HAP-1 (cell line): ENCODE data around the gene SNX4.
"Not testable (repeated sequence)": the region's sequence is repeated elsewhere in the genome, so short reads cannot be mapped to it uniquely, and the experiment has no call there.

Experiments used
- DNase-seq, 2 experiments: peaks; one replicate each; pipeline ENCODE4 v3.0.0-alpha.2; 2016 to 2020; ENCODE audit warnings: low spot score in 2 of 2
- H3K27me3 ChIP-seq: fragments of 250-450 bp; sonication (Bioruptor Pico); 2 replicates; pipeline ENCODE4 v1.5.1; 2020; ENCODE audit warnings: low read depth, mild to moderate bottlenecking, moderate library complexity
- H3K36me3 ChIP-seq: fragments of 250-450 bp; sonication (Bioruptor Pico); replicated peaks from 2 replicates; pipeline ENCODE4 v1.5.1; 2020; ENCODE audit warnings: mild to moderate bottlenecking
- H3K4me1 ChIP-seq: fragments of 250-450 bp; sonication (Bioruptor Pico); 2 replicates; pipeline ENCODE4 v1.5.1; 2020; ENCODE audit warnings: mild to moderate bottlenecking
- H3K4me3 ChIP-seq: fragments of 250-450 bp; sonication (Bioruptor Pico); 2 replicates; pipeline ENCODE4 v1.5.1; 2020; ENCODE audit warnings: mild to moderate bottlenecking, moderate library complexity
- H3K9me3 ChIP-seq: fragments of 250-450 bp; sonication (Bioruptor Pico); 2 replicates; pipeline ENCODE4 v1.5.1; 2020; ENCODE audit warnings: mild to moderate bottlenecking, moderate library complexity
- in situ Hi-C: fragments of 300-500 bp; cut with MboI; formaldehyde crosslinking; loops from 3 replicates; pipeline ENCODE4 v1.14.3; 2020; ENCODE audit warnings: low sequenced_read_pairs, inconsistent platforms, mixed read lengths

SNX4 gene

DNA sequence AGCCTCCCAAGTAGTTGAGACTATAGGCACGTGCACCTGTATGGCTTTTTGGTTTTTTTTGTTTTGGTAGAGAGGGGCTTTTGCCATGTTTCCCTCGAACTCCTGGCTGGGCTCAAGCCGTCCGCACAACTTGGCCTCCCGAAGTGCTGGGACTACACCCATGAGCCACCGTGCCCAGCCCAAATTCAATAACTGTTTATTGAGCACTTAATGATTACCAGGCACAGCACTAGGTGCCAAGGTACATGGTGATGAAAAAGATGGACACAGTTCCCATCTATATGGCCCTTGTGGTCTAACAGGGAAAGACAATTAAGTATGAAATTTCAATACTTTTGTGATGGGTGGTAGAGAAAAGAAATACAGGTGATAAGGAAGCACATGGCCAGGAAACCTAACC is 109.1 kb downstream of the SNX4 start:
- DNase-seq = no peak
- H3K36me3 ChIP-seq = no peaks in the 10 kb centered on the region
- in situ Hi-C loops = no loop called here

GRCh38 chr3:125406070-125406469 is 113.9 kb downstream of the SNX4 start:
- no peak for DNase-seq
- peaks cover 7% of the 10 kb centered on the region for H3K9me3 ChIP-seq
- H3K4me1 ChIP-seq = peaks cover 27% of the 10 kb centered on the region
- peaks cover 8% of the 10 kb centered on the region for H3K27me3 ChIP-seq
- H3K4me3 ChIP-seq = no peak overlapping the region
- H3K36me3 ChIP-seq = no peaks in the 10 kb centered on the region
- in situ Hi-C loops = no loop called here

More for the DNA sequence above, 109.1 kb downstream of the SNX4 start:
- H3K4me3 ChIP-seq = no peak overlapping the region
- H3K4me1 ChIP-seq = peaks cover 13% of the 10 kb centered on the region
- peaks cover under 1% of the 10 kb centered on the region for H3K9me3 ChIP-seq
- H3K27me3 ChIP-seq = peaks cover 8% of the 10 kb centered on the region

DNA sequence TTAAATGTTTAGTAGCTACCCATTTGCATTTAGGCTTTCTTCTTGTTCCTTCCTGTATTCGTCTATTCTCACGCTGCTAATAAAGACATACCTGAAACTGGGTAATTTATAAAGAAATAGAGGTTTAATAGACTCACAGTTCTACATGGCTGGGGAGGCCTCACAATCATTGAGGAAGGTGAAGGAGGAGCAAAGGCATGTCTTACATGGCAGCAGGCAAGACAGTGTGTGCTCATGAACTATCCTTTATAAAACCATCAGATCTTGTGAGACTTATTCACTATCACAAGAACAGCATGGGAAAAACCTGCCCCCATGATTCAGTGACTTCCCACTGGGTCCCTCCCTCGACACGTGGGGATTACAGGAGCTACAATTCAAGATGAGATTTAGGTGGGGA is 114.5 kb downstream of the SNX4 start:
- H3K36me3 ChIP-seq, H3K27me3 ChIP-seq, H3K4me3 ChIP-seq, in situ Hi-C loops, DNase-seq, H3K9me3 ChIP-seq: not testable (repeated sequence)
- H3K4me1 ChIP-seq = peaks cover 29% of the 10 kb centered on the region

- H3K27me3 ChIP-seq = no peaks in the 10 kb centered on the region; the same call in 1 of the 2 replicates
- H3K9me3 ChIP-seq = peaks cover 7% of the 10 kb centered on the region
- H3K36me3 ChIP-seq = no peaks in the 10 kb centered on the region
- no peak overlapping the region for H3K4me3 ChIP-seq
- in situ Hi-C loops = no loop called here
- H3K4me1 ChIP-seq = peaks cover 29% of the 10 kb centered on the region
- DNase-seq = no peak
These were observed 116.2 kb downstream of the SNX4 start for GRCh38 chr3:125403789-125404188.

DNA sequence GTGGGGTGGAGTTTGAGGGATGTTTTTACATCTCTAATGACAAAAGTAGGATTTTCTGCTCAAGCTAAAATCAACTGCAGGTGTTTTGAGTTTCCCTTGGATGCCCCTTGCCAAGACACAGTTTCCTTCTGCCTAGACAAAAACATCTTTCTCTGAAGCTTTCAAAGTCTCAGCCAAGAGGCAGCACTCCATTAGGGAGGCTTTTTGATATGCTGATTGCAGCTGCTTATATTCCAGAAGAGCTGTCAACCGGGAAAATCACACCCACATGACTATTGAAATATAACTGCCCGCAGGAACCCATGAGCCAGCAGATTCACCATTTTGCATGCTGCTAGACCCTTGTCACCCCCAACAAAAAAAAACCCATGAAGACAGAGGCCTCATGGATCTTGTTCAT is 117.4 kb downstream of the SNX4 start:
- H3K27me3 ChIP-seq = peaks cover 3% of the 10 kb centered on the region; the same call in 1 of the 2 replicates
- H3K36me3 ChIP-seq = no peaks in the 10 kb centered on the region
- no peak overlapping the region for H3K4me3 ChIP-seq
- H3K4me1 ChIP-seq = peaks cover 24% of the 10 kb centered on the region
- peak; percentile 49 to 79 for DNase-seq
- H3K9me3 ChIP-seq = peaks cover 7% of the 10 kb centered on the region
- in situ Hi-C loops = no loop called here

GRCh38 chr3:125401402-125401801 is 118.6 kb downstream of the SNX4 start:
- Histone ChIP-seq H3K36me3 (no peaks in the 10 kb centered on the region), H3K4me3 (no peak overlapping the region), H3K9me3 (peaks cover 7% of the 10 kb centered on the region), H3K4me1 (peaks cover 21% of the 10 kb centered on the region), H3K27me3 (peaks cover 3% of the 10 kb centered on the region; the same call in 1 of the 2 replicates)
- in situ Hi-C loops = no loop called here
- no peak for DNase-seq

DNA sequence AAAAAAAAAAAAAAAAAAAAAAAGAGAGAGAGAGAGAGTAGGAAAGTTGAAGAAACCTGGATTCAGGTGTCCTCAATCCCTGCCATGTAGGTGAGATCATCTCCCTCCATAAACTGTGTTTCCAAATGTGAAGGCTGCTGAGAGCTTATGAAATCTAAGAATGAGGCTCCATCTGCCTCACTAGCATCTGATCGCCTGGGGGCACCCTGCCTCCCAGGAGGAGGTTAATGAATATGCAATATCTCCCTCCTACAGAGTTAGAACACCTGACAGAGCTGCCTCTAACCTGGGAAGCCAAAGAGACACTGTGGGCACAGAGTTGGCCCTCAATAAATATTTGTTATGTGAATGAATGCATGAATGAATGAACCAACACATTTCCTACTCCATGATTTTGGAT is 121.0 kb downstream of the SNX4 start:
- Histone ChIP-seq H3K9me3 (no peaks in the 10 kb centered on the region), H3K4me3 (no peak overlapping the region), H3K36me3 (no peaks in the 10 kb centered on the region), H3K4me1 (peaks cover 21% of the 10 kb centered on the region), H3K27me3 (peaks cover 3% of the 10 kb centered on the region; the same call in 1 of the 2 replicates)
- in situ Hi-C loops = no loop called here
- DNase-seq = peak in 1 of 2 experiments; percentile 52
